GM12878 (cell line): Measurements from ENCODE around the gene HEATR3. TPM values are rescaled to one million over a fixed set of nuclear protein-coding genes. Genes with fewer than 3 reads are reported as not detected.

ENCODE experiments used
- ATF3 ChIP-seq: IDR thresholded peaks from 2 replicates; pipeline ENCODE4 v1.6.1; 2011; ENCODE audit warnings: low read depth, mild to moderate bottlenecking, low read length, moderate library complexity, borderline replicate concordance; ENCODE audit errors: extremely low read depth
- BRCA1 ChIP-seq: IDR thresholded peaks from 2 replicates; pipeline ENCODE4 v1.6.1; 2011; ENCODE audit warnings: low read depth, low read length, improper control_type of control experiment
- DPF2 ChIP-seq: fragments of 450-650 bp; IDR thresholded peaks from 2 replicates; pipeline ENCODE4 v1.6.1; 2017; ENCODE audit warnings: mild to moderate bottlenecking
- E2F4 ChIP-seq: IDR thresholded peaks from 2 replicates; pipeline ENCODE4 v1.6.1; 2012; ENCODE audit warnings: low read depth, low read length, improper control_type of control experiment
- ESRRA ChIP-seq: IDR thresholded peaks from 2 replicates; pipeline ENCODE4 v1.6.1; 2012; ENCODE audit warnings: mild to moderate bottlenecking, low read length, improper control_type of control experiment
- IKZF1 ChIP-seq: fragments of 450-650 bp; conservative IDR thresholded peaks from 2 replicates; pipeline ENCODE4 v1.6.1; 2017; ENCODE audit warnings: antibody characterized with exemption, mild to moderate bottlenecking
- IRF3 ChIP-seq: fragments of 450-650 bp; IDR thresholded peaks from 2 replicates; pipeline ENCODE4 v1.6.1; 2014; ENCODE audit warnings: mild to moderate bottlenecking
- LARP7 ChIP-seq: fragments of 450-650 bp; IDR thresholded peaks from 2 replicates; pipeline ENCODE4 v1.6.1; 2017; ENCODE audit warnings: mild to moderate bottlenecking
- MYB ChIP-seq: fragments of 150-350 bp; IDR thresholded peaks from 2 replicates; pipeline ENCODE4 v1.6.1; 2014; ENCODE audit warnings: mild to moderate bottlenecking, low read depth, low read length, borderline replicate concordance
- NFIC ChIP-seq: IDR thresholded peaks from 2 replicates; pipeline ENCODE4 v1.6.1; 2012; ENCODE audit warnings: low read depth, mild to moderate bottlenecking, inconsistent platforms, low read length, moderate library complexity
- NFXL1 ChIP-seq: fragments of 450-650 bp; IDR thresholded peaks from 2 replicates; pipeline ENCODE4 v1.6.1; 2017; ENCODE audit warnings: antibody characterized with exemption, mild to moderate bottlenecking, borderline replicate concordance
- NR2C1 ChIP-seq: fragments of 450-650 bp; IDR thresholded peaks from 2 replicates; pipeline ENCODE4 v1.6.1; 2017; ENCODE audit warnings: antibody characterized with exemption, mild to moderate bottlenecking, moderate library complexity
- NR2C2 ChIP-seq: IDR thresholded peaks from 2 replicates; pipeline ENCODE4 v1.6.1; 2011; ENCODE audit warnings: borderline replicate concordance, low read depth; ENCODE audit not compliant: control insufficient read depth, insufficient read length
- PAX8 ChIP-seq: fragments of 450-650 bp; IDR thresholded peaks from 2 replicates; pipeline ENCODE4 v1.6.1; 2017; ENCODE audit warnings: mild to moderate bottlenecking, moderate library complexity
- POU2F2 ChIP-seq: IDR thresholded peaks from 3 replicates; pipeline ENCODE4 v1.6.1; 2011; ENCODE audit warnings: low read depth, mild to moderate bottlenecking, low read length, borderline replicate concordance
- RBBP5 ChIP-seq: fragments of 200-600 bp; sonication (generic); conservative IDR thresholded peaks from 2 replicates; pipeline ENCODE4 v1.6.1; 2016
- RELA ChIP-seq: fragments of 450-650 bp; IDR thresholded peaks from 2 replicates; pipeline ENCODE4 v1.8.0; 2014; ENCODE audit warnings: borderline replicate concordance; ENCODE audit not compliant: partially characterized antibody
- SMAD5 ChIP-seq: IDR thresholded peaks from 2 replicates; pipeline ENCODE4 v1.6.1; 2016; ENCODE audit warnings: antibody characterized with exemption, low read depth
- SP1 ChIP-seq: IDR thresholded peaks from one replicate; pipeline ENCODE4 v1.6.1; 2011; ENCODE audit warnings: low read depth, low read length
- TAF1 ChIP-seq: IDR thresholded peaks from 2 replicates; pipeline ENCODE4 v1.6.1; 2011; ENCODE audit warnings: mild to moderate bottlenecking, low read depth, low read length, borderline replicate concordance
- TARDBP ChIP-seq: IDR thresholded peaks from 2 replicates; pipeline ENCODE4 v1.6.1; 2016; ENCODE audit warnings: borderline replicate concordance
- WRNIP1 ChIP-seq: IDR thresholded peaks from 2 replicates; pipeline ENCODE4 v1.6.1; 2011; ENCODE audit warnings: low read depth, low read length, improper control_type of control experiment, borderline replicate concordance
- ZBTB33 ChIP-seq: fragments of 450-650 bp; IDR thresholded peaks from 2 replicates; pipeline ENCODE4 v1.6.1; 2017; ENCODE audit warnings: mild to moderate bottlenecking
- ZNF592 ChIP-seq: fragments of 450-650 bp; IDR thresholded peaks from 2 replicates; pipeline ENCODE4 v1.6.1; 2017; ENCODE audit warnings: mild to moderate bottlenecking, moderate library complexity
- ZZZ3 ChIP-seq: IDR thresholded peaks from 2 replicates; pipeline ENCODE4 v1.6.1; 2011; ENCODE audit warnings: low read depth; ENCODE audit not compliant: control insufficient read depth, insufficient read length
- polyA plus RNA-seq, 11 experiments: library from polyadenylated mRNA; depleted of rRNA in 4 of 11; unstranded in 6 of 11; stranded (reverse) in 5 of 11; fragments of >200 nt; fragmentation: Nextera tagmentation in 4 of 11; fragmentation: Illumina TruSeq in 1 of 11; extraction: Ambion mirVana in 4 of 11; extraction: Trizol in 1 of 11; gene quantifications; 1 replicate in 1 of 11; 2 replicates in 10 of 11; pipeline versions ENCODE4 v1.2.1 to v1.2.3, GENCODE V29; 2011 to 2016; ENCODE audit warnings: inconsistent platforms in 2 of 11, missing spikeins in 2 of 11, low read depth in 1 of 11
- total RNA-seq, 4 experiments: library from RNA; depleted of rRNA in 3 of 4; stranded (reverse); fragments of >200 nt in 3 of 4; fragmentation: Illumina TruSeq in 1 of 4; extraction: Trizol in 1 of 4; gene quantifications; 2 replicates each; pipeline versions ENCODE4 v1.2.1 to v1.2.3, GENCODE V29; 2013 to 2021

HEATR3 gene
- total and polyA plus RNA-seq, 10 of the 15 experiments (the other 5 are each of a cell fraction or from before 2014, with no cell fraction given) = 1.5 to 30.0 (median 17.7) TPM

- no peak for TF ChIP-seq ZNF592
- TF ChIP-seq ATF3 = no peak
- TF ChIP-seq MYB = no peak
- no peak for TF ChIP-seq RBBP5
- no peak for TF ChIP-seq RELA
- TF ChIP-seq IKZF1 = no peak
- TF ChIP-seq NFXL1 = no peak
- TF ChIP-seq ZZZ3 = no peak
- no peak for TF ChIP-seq NR2C2
- no peak for TF ChIP-seq TAF1
- TF ChIP-seq DPF2 = peak; percentile 47; the same call in 1 of the 2 replicates
- TF ChIP-seq LARP7 = no peak
- no peak for TF ChIP-seq SP1
- TF ChIP-seq SMAD5 = no peak
- no peak for TF ChIP-seq WRNIP1
- TF ChIP-seq TARDBP = no peak
- TF ChIP-seq ESRRA = no peak
- peak; percentile 87 for TF ChIP-seq NFIC
- TF ChIP-seq ZBTB33 = no peak
- TF ChIP-seq POU2F2 = no peak
- TF ChIP-seq E2F4 = no peak
- TF ChIP-seq PAX8 = no peak
- no peak for TF ChIP-seq BRCA1
- no peak for TF ChIP-seq IRF3
- TF ChIP-seq NR2C1 = no peak
Observed at GRCh38 chr16:50072730-50073129, 7.0 kb downstream of the HEATR3 start (continued).
